HG02763 (cell line): ENCODE measurements around the gene MYO1C.
"Not testable (repeated sequence)": the region's sequence is repeated elsewhere in the genome, so short reads cannot be mapped to it uniquely, and the experiment has no call there.

Source experiments
- ATAC-seq: cut with Tn5 transposase; IDR thresholded peaks from one replicate; pipeline ENCODE4 v1.9.1; 2021; ENCODE audit warnings: mild to moderate bottlenecking, moderate library complexity; ENCODE audit not compliant: unreplicated experiment

Gene MYO1C

GRCh38 chr17:1508709-1509108 is 16.2 kb upstream of the MYO1C start:
- ATAC-seq = not testable (repeated sequence)

DNA sequence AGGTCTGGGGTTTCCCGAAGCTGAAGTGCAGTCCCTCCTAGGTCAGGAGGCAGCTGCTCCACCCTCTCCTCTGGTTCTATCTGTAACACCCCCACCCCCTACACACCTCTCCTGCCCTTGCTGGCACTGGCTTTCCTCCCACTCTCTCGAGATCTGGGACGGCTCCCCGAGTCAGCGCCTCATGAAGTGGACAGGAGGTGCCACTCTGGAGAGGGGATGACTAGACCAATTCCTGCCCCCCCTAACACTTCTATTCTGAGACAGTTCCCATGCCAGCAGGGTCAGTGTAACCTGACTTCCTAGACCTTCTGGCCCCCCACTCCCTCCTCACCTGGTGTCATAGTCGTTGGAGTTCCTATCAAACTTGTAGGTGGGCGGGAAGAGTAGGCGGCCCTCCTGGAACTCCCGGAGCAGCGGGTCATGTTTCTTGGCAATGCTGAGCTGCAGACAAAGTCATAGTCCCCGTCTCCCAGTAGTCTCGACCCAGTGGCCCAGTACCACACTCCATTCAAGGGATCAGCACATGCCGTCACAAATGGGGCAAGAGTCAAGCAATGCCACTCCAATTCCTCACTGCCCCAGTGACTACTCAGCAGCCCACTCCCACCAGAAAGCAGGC is 14.3 kb upstream of the MYO1C start:
- ATAC-seq = no peak

GRCh38 chr17:1505586-1505985 is 13.1 kb upstream of the MYO1C start:
- no peak for ATAC-seq

- no peak for ATAC-seq
Measured at GRCh38 chr17:1504866-1505265, 12.4 kb upstream of the MYO1C start.

- no peak for ATAC-seq
Measured at GRCh38 chr17:1503699-1504098, 11.2 kb upstream of the MYO1C start.

GRCh38 chr17:1498869-1499268 is 6.4 kb upstream of the MYO1C start:
- ATAC-seq = no peak

GRCh38 chr17:1498233-1498632 is 5.7 kb upstream of the MYO1C start:
- ATAC-seq = no peak

GRCh38 chr17:1497831-1498230 is 5.3 kb upstream of the MYO1C start:
- no peak for ATAC-seq

DNA sequence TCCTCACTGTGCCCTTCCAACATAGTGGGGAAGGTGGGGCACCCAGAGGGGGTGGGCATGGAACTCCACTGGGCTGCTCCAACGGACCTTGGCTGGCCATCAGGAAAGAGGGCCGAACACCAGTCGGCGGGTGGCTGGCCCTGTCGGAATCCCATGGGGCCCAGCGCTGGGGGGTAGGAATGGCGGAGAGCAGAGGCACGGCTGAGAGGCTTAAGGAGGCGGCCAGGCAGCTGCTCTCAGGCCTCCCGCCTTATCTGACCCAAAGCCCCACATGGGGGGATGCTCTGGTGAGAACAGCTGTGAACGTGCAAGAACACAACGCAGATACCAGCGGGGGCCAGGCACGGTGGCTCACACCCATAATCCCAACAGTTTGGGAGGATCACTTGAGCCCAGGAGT is 4.4 kb upstream of the MYO1C start:
- ATAC-seq = no peak

DNA sequence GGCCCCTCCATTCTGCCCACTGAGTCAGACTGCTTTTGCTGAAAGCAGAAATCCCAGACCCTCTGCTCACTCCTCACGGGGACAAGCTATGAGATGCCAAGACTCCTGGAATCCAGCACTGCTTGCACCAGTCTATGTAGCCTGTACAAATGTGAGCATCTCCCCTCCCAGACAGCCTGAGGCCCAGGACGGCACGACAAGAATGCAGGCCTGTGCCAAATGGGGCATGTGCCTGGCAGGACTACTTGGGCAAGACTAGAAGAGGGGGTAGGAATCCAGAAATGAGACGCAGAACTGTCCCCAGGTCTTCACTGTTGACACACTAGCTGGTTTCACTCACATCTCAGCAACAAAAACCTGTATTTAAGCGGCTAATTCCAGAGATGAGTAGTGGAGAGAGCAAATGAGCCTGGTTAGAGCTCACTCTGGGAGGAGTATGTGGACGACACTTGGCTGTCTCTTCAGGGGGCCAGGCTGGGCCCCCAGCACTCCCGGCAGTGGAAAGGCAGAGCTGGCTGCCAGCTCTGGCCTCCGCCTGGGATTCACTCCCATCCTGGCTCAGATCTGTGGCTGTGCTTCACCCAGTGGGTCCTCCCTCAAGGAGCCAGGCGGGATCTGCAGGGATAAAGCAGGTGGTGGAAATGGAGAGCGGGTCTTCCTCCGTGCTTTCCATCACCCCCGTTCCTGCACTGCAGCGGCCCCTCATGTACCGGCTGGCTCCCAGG is 2.9 kb upstream of the MYO1C start:
- ATAC-seq = no peak

DNA sequence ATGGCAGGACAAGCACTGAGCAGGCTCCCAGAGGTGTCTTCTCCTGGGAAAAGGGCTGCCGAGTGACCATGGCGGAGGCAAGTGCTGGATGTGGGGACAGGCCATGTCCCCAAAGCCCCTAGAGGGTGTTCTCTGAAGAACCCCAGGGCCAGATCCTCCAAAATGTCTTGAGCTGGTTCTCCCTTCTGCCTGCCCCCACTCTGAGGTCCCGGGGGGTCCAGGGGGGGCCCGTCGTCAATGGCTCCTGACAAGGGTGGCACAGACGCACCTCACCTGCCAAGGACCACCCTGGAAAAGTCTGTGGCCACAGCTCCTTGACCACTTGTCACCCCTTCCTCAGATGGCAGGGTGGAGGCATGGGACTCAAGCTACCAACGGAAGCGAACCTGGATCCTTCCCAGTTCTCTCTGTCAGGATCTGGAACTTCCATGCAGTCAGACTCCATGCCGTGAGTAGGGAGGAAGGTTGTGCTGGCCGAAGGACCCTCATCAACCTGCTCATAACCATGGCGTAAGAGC is 2.3 kb upstream of the MYO1C start:
- ATAC-seq = no peak

DNA sequence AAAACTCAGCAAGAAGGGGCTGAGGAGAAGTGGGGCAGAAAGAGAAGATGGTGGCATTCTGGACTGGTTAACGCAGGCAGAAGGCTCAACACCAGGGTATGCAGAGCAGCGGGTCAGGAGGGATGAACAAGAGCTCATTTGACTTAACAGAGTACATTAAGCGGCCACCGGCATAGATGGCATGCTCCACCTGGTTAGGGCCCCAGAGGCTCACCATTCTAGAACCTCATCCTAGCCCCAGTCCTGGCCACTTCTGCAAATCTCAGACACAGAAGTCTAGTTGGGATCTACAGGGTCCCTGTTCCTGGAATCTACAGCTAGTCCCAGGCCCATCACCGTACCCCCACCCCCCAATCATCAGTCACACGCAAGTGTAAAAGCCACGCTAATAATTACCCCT is 1.7 kb upstream of the MYO1C start:
- ATAC-seq = no peak

DNA sequence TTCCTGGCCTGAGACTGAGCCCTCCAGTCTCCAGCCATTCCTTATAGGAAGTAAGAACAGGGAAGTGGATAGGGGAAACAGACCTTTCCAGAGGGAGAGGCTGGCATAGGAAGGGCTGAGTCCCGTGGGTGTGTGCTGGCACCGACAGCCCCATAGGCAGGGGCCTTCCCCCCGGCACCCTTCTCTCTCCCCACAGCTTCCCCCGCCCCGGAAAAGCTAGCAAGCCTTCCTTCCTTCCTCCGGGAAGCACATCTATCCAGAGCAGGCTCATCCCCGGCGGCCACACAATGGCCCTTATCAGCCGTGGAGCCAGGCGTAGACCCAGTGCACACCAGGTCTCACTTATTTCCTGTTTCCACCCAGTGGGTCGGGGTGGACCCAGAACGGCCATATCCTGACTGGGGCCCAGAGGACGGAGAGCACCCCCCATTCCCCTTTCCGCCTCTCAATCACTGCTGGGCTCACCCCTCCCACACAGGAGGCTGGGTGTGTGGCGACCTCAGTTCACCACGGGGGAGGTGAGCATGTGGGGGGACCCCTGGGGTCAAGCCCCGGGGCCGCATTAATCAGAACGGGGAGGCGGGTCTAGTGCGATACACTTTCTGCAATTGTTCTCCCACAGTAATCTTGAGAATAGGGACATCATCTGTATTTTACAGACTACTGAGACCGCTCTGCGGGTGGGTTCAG is 950 bp upstream of the MYO1C start:
- no peak for ATAC-seq

- no peak for ATAC-seq
Measured at GRCh38 chr17:1491443-1492248, 840 bp downstream of the MYO1C start.

DNA sequence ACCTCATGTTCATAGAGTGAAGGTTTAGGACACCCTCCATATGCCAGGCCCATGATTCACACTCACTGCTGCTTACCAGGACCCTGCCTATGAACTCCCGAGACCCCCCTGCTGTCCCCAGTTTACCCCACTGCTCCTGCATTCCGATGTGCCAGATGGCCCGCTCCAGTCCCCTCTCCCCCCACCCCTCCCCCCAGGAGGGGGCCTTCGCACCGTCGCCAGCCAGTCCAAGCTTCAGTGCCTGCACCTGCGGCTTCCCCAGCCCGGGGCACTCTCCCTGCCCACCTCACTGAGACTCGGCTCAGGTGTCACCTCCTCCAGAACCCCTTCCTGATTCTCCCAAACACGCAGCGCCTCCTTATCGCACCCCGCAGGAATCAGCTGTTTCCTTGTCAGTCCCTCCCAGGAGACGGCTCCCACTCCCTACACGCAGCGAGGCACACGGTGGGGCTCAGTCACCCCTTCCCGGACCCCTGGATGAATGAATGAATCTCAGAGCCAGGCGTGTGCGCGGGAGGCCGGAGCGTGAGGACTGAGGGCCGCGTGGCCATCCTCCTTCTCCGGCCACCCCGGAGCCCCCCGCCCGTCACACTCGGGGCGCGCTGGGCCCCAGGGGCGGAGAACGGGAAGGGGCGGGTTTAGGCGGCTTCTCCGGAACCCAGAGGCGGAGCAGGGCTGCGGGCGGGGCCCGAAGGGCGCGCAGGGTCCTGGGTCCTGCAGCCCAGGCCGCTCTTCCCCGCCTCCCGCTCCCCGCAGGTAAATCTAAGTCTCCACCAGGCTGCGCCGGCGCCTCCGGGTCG is 1.6 kb downstream of the MYO1C start:
- ATAC-seq = peak; percentile 38

- ATAC-seq = no peak
Measured at GRCh38 chr17:1488826-1489270, 3.6 kb downstream of the MYO1C start.

DNA sequence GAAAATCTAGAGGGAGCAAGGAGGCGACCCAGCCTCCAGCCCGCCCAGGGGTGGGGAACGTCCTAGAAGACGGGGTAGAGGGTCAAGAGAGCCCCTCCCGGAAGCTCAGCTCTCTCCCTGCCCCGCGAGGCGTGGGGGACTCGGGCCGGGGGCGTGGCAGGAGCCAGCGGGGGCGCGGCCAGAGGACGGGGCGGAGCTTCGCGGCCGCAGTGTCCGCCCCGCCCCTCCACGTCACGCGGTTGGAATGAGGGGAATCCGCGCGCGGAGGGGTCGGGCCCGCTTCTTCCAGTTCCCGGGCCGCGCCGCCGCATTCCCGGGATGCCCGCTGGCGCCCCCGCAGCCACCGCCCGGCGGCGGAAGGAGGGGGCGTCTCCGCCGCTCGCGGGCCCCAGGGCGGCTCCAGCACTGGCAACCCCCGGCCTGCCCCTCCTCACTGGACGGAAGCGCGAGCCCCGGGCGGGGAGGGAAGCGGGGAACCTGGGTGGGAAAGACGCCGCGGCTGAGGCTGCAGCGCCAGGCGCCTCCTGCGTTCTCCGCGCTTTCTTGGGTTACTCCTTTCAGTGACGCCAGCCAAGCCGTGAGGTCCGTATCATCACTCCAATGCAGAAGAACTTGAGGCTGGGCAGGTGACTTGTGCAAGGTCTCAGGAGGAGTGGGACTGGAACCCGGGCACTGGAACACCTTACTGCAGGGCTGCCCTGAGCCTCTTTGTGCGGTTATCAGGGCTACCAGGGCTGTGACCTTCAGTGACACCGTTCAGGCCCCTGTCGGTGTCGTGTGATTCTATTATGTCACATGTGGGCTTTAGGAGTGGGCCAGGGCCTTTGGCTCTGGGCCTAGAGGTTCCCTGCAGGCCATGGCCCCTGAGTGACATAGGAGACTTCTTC is 4.3 kb downstream of the MYO1C start:
- ATAC-seq = peak; percentile 33

- ATAC-seq = no peak
Measured at GRCh38 chr17:1486802-1487695, 5.4 kb downstream of the MYO1C start.
